Endothelial cell of umbilical vein (primary cell): ENCODE measurements around the gene TOM1L2.

Experiments used
- EZH2 ChIP-seq: IDR thresholded peaks from 2 replicates; pipeline ENCODE4 v1.6.1; 2012; ENCODE audit warnings: borderline replicate concordance, low read depth, mild to moderate bottlenecking, moderate library complexity, low read length, inconsistent platforms; ENCODE audit not compliant: severe bottlenecking
- FOS ChIP-seq: IDR thresholded peaks from 2 replicates; pipeline ENCODE4 v1.6.1; 2011; ENCODE audit warnings: mild to moderate bottlenecking, low read length, moderate library complexity, borderline replicate concordance; ENCODE audit not compliant: insufficient read depth
- GATA2 ChIP-seq: IDR thresholded peaks from 2 replicates; pipeline ENCODE4 v1.7.0; 2011; ENCODE audit warnings: low read depth, mild to moderate bottlenecking, moderate library complexity, mixed read lengths, low read length; ENCODE audit not compliant: insufficient read length, insufficient read depth
- JUN ChIP-seq: IDR thresholded peaks from 2 replicates; pipeline ENCODE4 v1.6.1; 2011; ENCODE audit warnings: borderline replicate concordance, low read depth; ENCODE audit not compliant: insufficient read length, insufficient read depth
- MYC ChIP-seq: IDR thresholded peaks from one replicate; pipeline ENCODE4 v1.6.1; 2011; ENCODE audit warnings: mild to moderate bottlenecking, low read depth, low read length
- POLR2A ChIP-seq: IDR thresholded peaks from 2 replicates; pipeline ENCODE4 v1.6.1; 2012; ENCODE audit warnings: low read depth, mild to moderate bottlenecking, control low read depth, low read length
- POLR2AphosphoS5 ChIP-seq: IDR thresholded peaks from 2 replicates; pipeline ENCODE4 v1.6.1; 2012; ENCODE audit warnings: low read depth, mild to moderate bottlenecking, control low read depth, low read length, moderate library complexity; ENCODE audit not compliant: insufficient read depth
- TF ChIP-seq, protein P1 (sequence below), 2 donors: IDR thresholded peaks; 1 replicate in 1 of 2; 2 replicates in 1 of 2; pipeline ENCODE4 v1.5.1; 2011; ENCODE audit warnings: low read length in 2 of 2, mild to moderate bottlenecking in 2 of 2, moderate library complexity in 2 of 2, control low read depth in 1 of 2, inconsistent platforms in 1 of 2, low read depth in 1 of 2; ENCODE audit not compliant: insufficient read depth in 1 of 2; ENCODE audit errors: extremely low read depth in 1 of 2
- TF ChIP-seq, protein P2 (sequence below): IDR thresholded peaks from 2 replicates; pipeline ENCODE4 v1.6.1; 2011; ENCODE audit not compliant: insufficient read depth, insufficient read length

DNA sequence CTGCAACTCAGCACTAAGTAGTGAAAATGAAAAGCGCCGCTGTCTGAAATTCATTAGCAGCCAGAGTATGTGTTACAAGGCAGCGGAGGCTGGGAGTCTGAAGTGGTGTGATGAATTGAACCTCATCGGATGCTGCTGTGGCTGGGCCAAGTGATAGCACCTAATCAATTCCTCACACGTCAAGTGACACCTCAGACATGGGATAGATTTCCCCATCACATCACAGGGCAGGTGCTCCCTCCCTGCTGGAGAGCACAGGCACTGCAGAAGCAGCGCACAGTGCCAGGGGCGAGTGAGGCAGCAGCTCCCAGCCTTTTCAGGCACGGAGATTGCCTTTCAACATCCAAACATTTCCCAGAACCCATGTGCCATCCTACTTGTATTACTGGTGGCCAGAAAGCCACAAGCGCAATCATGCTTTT lies 32.7 kb upstream of the TOM1L2 start:
- TF ChIP-seq, protein P1, sequence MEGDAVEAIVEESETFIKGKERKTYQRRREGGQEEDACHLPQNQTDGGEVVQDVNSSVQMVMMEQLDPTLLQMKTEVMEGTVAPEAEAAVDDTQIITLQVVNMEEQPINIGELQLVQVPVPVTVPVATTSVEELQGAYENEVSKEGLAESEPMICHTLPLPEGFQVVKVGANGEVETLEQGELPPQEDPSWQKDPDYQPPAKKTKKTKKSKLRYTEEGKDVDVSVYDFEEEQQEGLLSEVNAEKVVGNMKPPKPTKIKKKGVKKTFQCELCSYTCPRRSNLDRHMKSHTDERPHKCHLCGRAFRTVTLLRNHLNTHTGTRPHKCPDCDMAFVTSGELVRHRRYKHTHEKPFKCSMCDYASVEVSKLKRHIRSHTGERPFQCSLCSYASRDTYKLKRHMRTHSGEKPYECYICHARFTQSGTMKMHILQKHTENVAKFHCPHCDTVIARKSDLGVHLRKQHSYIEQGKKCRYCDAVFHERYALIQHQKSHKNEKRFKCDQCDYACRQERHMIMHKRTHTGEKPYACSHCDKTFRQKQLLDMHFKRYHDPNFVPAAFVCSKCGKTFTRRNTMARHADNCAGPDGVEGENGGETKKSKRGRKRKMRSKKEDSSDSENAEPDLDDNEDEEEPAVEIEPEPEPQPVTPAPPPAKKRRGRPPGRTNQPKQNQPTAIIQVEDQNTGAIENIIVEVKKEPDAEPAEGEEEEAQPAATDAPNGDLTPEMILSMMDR (IDR thresholded peaks at IDR 0.05; ENCODE audit: extremely low read depth in 1 of 2, insufficient read depth in 1 of 2, low read depth in 1 of 2, low read length in 2 of 2), result peak in 1 of 2 donors; percentile 18
- TF ChIP-seq POLR2AphosphoS5 (no peak), EZH2 (no peak), POLR2A (no peak), JUN (no peak), MYC (no peak), FOS (no peak), GATA2 (no peak)
- TF ChIP-seq, protein P2, sequence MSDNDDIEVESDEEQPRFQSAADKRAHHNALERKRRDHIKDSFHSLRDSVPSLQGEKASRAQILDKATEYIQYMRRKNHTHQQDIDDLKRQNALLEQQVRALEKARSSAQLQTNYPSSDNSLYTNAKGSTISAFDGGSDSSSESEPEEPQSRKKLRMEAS, result no peak
